ENCODE data around the gene CD320.

The CD320 gene

GRCh38 chr19:8256276-8257051, 51.7 kb downstream of the CD320 start:
- Histone ChIP-seq H3K79me2 (ENCODE audit: control insufficient read depth, insufficient read depth, low read length, poor library complexity) (no peaks in the 10 kb centered on the region), H3K23ac (ENCODE audit: low read length) (no peak overlapping the region), H4K12ac (ENCODE audit: low read depth, low read length) (no peak overlapping the region), H3K4me3 (ENCODE audit: low read depth, low read length) (no peak overlapping the region), H4K8ac (ENCODE audit: low read depth, low read length) (no peak overlapping the region), H3K27me3 (ENCODE audit: insufficient read depth, low read length) (no peaks in the 10 kb centered on the region), H3K9me3 (ENCODE audit: insufficient read depth, low read depth, low read length) (no peaks in the 10 kb centered on the region), H3K14ac (ENCODE audit: low read length) (no peak overlapping the region), H3K4me1 (ENCODE audit: control insufficient read depth in 1 of 2, insufficient read depth in 2 of 2, low read length in 2 of 2) (no peaks in the 10 kb centered on the region), H3K36me3 (ENCODE audit: control insufficient read depth in 1 of 2, insufficient read depth in 2 of 2, low read length in 2 of 2) (peaks cover 3 to 7% of the 10 kb centered on the region in 2 experiments), H2BK12ac (ENCODE audit: low read length) (no peak overlapping the region), H3K9ac (ENCODE audit: low read length) (no peak overlapping the region), H3K18ac (ENCODE audit: low read length) (no peak overlapping the region), H2BK120ac (ENCODE audit: insufficient read depth, low read length, poor library complexity) (no peak overlapping the region), H3K27ac (ENCODE audit: low read depth, low read length) (no peak overlapping the region), H2BK5ac (ENCODE audit: low read depth, low read length, poor library complexity) (no peak overlapping the region), H2AK5ac (ENCODE audit: low read length) (no peak overlapping the region), H2AFZ (ENCODE audit: insufficient read depth, low read length, poor library complexity) (no peak overlapping the region), H3K4ac (ENCODE audit: low read depth, low read length) (no peak overlapping the region), H3K79me1 (ENCODE audit: low read length) (no peaks in the 10 kb centered on the region), H3K4me2 (ENCODE audit: low read length) (no peak overlapping the region), H4K91ac (ENCODE audit: low read depth, low read length) (no peak overlapping the region)
- DNase-seq, result no peak
- no CpG with 5 or more reads among the region's 15 CpGs for WGBS (ENCODE audit: extremely low coverage, insufficient coverage, insufficient read length)

- H2BK5ac ChIP-seq (ENCODE audit: low read depth, low read length, poor library complexity), result no peak overlapping the region
- no peak overlapping the region for H3K14ac ChIP-seq (ENCODE audit: low read length)
- H3K4me3 ChIP-seq (ENCODE audit: low read depth, low read length), result no peak overlapping the region
- no peaks in the 10 kb centered on the region for H3K4me1 ChIP-seq (ENCODE audit: control insufficient read depth in 1 of 2, insufficient read depth in 2 of 2, low read length in 2 of 2)
- no peak overlapping the region for H3K27ac ChIP-seq (ENCODE audit: low read depth, low read length)
- no peaks in the 10 kb centered on the region for H3K27me3 ChIP-seq (ENCODE audit: insufficient read depth, low read length)
- H2BK12ac ChIP-seq (ENCODE audit: low read length), result no peak overlapping the region
- H3K4ac ChIP-seq (ENCODE audit: low read depth, low read length), result no peak overlapping the region
- no peaks in the 10 kb centered on the region for H3K9me3 ChIP-seq (ENCODE audit: insufficient read depth, low read depth, low read length)
- peaks cover 3 to 7% of the 10 kb centered on the region in 2 experiments for H3K36me3 ChIP-seq (ENCODE audit: control insufficient read depth in 1 of 2, insufficient read depth in 2 of 2, low read length in 2 of 2)
- no peak overlapping the region for H3K18ac ChIP-seq (ENCODE audit: low read length)
- no peak overlapping the region for H2AFZ ChIP-seq (ENCODE audit: insufficient read depth, low read length, poor library complexity)
- no peak overlapping the region for H2BK120ac ChIP-seq (ENCODE audit: insufficient read depth, low read length, poor library complexity)
- WGBS (ENCODE audit: extremely low coverage, insufficient coverage, insufficient read length), result no CpG with 5 or more reads among the region's 18 CpGs
- H4K12ac ChIP-seq (ENCODE audit: low read depth, low read length), result no peak overlapping the region
- H3K79me2 ChIP-seq (ENCODE audit: control insufficient read depth, insufficient read depth, low read length, poor library complexity), result no peaks in the 10 kb centered on the region
- no peak overlapping the region for H4K91ac ChIP-seq (ENCODE audit: low read depth, low read length)
- DNase-seq, result no peak
- no peak overlapping the region for H4K8ac ChIP-seq (ENCODE audit: low read depth, low read length)
- H3K79me1 ChIP-seq (ENCODE audit: low read length), result no peaks in the 10 kb centered on the region
- no peak overlapping the region for H3K23ac ChIP-seq (ENCODE audit: low read length)
- no peak overlapping the region for H3K9ac ChIP-seq (ENCODE audit: low read length)
- no peak overlapping the region for H3K4me2 ChIP-seq (ENCODE audit: low read length)
- no peak overlapping the region for H2AK5ac ChIP-seq (ENCODE audit: low read length)
These were observed 52.6 kb downstream of the CD320 start for GRCh38 chr19:8255426-8256125.

GRCh38 chr19:8254286-8255001, 53.7 kb downstream of the CD320 start:
- no CpG with 5 or more reads among the region's 11 CpGs for WGBS (ENCODE audit: extremely low coverage, insufficient coverage, insufficient read length)
- Histone ChIP-seq H3K4me1 (ENCODE audit: control insufficient read depth in 1 of 2, insufficient read depth in 2 of 2, low read length in 2 of 2) (no peaks in the 10 kb centered on the region), H3K36me3 (ENCODE audit: control insufficient read depth in 1 of 2, insufficient read depth in 2 of 2, low read length in 2 of 2) (peaks cover 3 to 7% of the 10 kb centered on the region in 2 experiments), H2AFZ (ENCODE audit: insufficient read depth, low read length, poor library complexity) (no peak overlapping the region), H3K4me3 (ENCODE audit: low read depth, low read length) (no peak overlapping the region), H3K79me2 (ENCODE audit: control insufficient read depth, insufficient read depth, low read length, poor library complexity) (no peaks in the 10 kb centered on the region), H3K18ac (ENCODE audit: low read length) (no peak overlapping the region), H3K79me1 (ENCODE audit: low read length) (no peaks in the 10 kb centered on the region), H3K4me2 (ENCODE audit: low read length) (no peak overlapping the region), H3K27me3 (ENCODE audit: insufficient read depth, low read length) (no peaks in the 10 kb centered on the region), H2BK5ac (ENCODE audit: low read depth, low read length, poor library complexity) (no peak overlapping the region), H3K14ac (ENCODE audit: low read length) (no peak overlapping the region), H4K12ac (ENCODE audit: low read depth, low read length) (no peak overlapping the region), H4K8ac (ENCODE audit: low read depth, low read length) (no peak overlapping the region), H2BK12ac (ENCODE audit: low read length) (no peak overlapping the region), H3K4ac (ENCODE audit: low read depth, low read length) (no peak overlapping the region), H3K9me3 (ENCODE audit: insufficient read depth, low read depth, low read length) (no peaks in the 10 kb centered on the region), H2BK120ac (ENCODE audit: insufficient read depth, low read length, poor library complexity) (no peak overlapping the region), H3K23ac (ENCODE audit: low read length) (no peak overlapping the region), H4K91ac (ENCODE audit: low read depth, low read length) (no peak overlapping the region), H2AK5ac (ENCODE audit: low read length) (no peak overlapping the region), H3K27ac (ENCODE audit: low read depth, low read length) (no peak overlapping the region), H3K9ac (ENCODE audit: low read length) (no peak overlapping the region)
- DNase-seq, result no peak

DNA sequence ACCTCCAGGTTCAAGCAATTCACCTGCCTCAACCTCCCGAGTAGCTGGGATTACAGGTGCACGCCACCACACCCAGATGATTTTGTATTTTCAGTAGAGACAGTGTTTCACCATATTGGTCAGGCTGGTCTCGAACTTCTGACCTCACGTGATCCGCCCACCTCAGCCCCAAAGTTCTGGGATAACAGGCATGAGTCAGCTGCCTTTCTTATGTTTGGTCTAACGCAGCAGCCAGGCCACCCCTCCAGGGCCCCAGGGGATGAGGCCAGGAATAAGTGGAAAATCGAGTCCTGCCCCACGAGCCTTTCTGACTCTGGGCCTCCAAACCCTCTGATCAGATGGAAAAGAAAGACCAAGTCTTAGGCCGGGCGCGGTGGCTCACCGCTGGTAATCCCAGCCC, 54.5 kb downstream of the CD320 start:
- no peak overlapping the region for H2BK5ac ChIP-seq (ENCODE audit: low read depth, low read length, poor library complexity)
- no peak overlapping the region for H3K9ac ChIP-seq (ENCODE audit: low read length)
- no peak overlapping the region for H2AFZ ChIP-seq (ENCODE audit: insufficient read depth, low read length, poor library complexity)
- peaks cover 3 to 7% of the 10 kb centered on the region in 2 experiments for H3K36me3 ChIP-seq (ENCODE audit: control insufficient read depth in 1 of 2, insufficient read depth in 2 of 2, low read length in 2 of 2)
- no peak overlapping the region for H3K18ac ChIP-seq (ENCODE audit: low read length)
- H3K79me1 ChIP-seq (ENCODE audit: low read length), result no peaks in the 10 kb centered on the region
- no peak overlapping the region for H3K4me2 ChIP-seq (ENCODE audit: low read length)
- no peak overlapping the region for H2AK5ac ChIP-seq (ENCODE audit: low read length)
- H4K12ac ChIP-seq (ENCODE audit: low read depth, low read length), result no peak overlapping the region
- no peak overlapping the region for H2BK12ac ChIP-seq (ENCODE audit: low read length)
- H4K8ac ChIP-seq (ENCODE audit: low read depth, low read length), result no peak overlapping the region
- no peaks in the 10 kb centered on the region for H3K79me2 ChIP-seq (ENCODE audit: control insufficient read depth, insufficient read depth, low read length, poor library complexity)
- H3K27ac ChIP-seq (ENCODE audit: low read depth, low read length), result no peak overlapping the region
- no peak overlapping the region for H4K91ac ChIP-seq (ENCODE audit: low read depth, low read length)
- WGBS (ENCODE audit: extremely low coverage, insufficient coverage, insufficient read length), result no CpG with 5 or more reads among the region's 12 CpGs
- no peak for DNase-seq
- H3K4me1 ChIP-seq (ENCODE audit: control insufficient read depth in 1 of 2, insufficient read depth in 2 of 2, low read length in 2 of 2), result no peaks in the 10 kb centered on the region
- H3K4ac ChIP-seq (ENCODE audit: low read depth, low read length), result no peak overlapping the region
- H3K9me3 ChIP-seq (ENCODE audit: insufficient read depth, low read depth, low read length), result no peaks in the 10 kb centered on the region
- H2BK120ac ChIP-seq (ENCODE audit: insufficient read depth, low read length, poor library complexity), result no peak overlapping the region
- no peak overlapping the region for H3K14ac ChIP-seq (ENCODE audit: low read length)
- H3K23ac ChIP-seq (ENCODE audit: low read length), result no peak overlapping the region
- no peak overlapping the region for H3K4me3 ChIP-seq (ENCODE audit: low read depth, low read length)
- no peaks in the 10 kb centered on the region for H3K27me3 ChIP-seq (ENCODE audit: insufficient read depth, low read length)

Measured in trophoblast cell (in vitro differentiated cells and primary cell).